Measurements from ENCODE around the gene MTCH2. TPM values are rescaled to one million over a fixed set of nuclear protein-coding genes. Genes with fewer than 3 reads are reported as not detected.

Gene MTCH2
- total and polyA plus RNA-seq, 2 donors (not counting 1 experiment from before 2014, with no cell fraction given), result 18.1 to 26.9 TPM

- no peak for ATAC-seq (ENCODE audit: low read depth)
- intact Hi-C loops (cut with micrococcal nuclease), result loop anchor here (1.0 to 5.0 kb wide), 4 partner anchors 13 to 310 kb away; partner anchors contain the start of genes FNBP4, MTCH2 and PTPMT1
- CTCF ChIA-PET, result interaction anchor here (0.5 to 2.2 kb wide), 4 partner anchors 12 to 287 kb away, joined by 3 to 7 read pairs (median 4); partner anchors contain the start of genes AGBL2 and PTPMT1
- Histone ChIP-seq H2AFZ (ENCODE audit: insufficient read depth, low read depth, low read length, poor library complexity, severe bottlenecking) (peak overlapping the region; percentile 90), H3K36me3 (replicated peaks in 1 of 2; ENCODE audit: control extremely low read depth in 1 of 2, control insufficient read depth in 1 of 2, extremely low read depth in 1 of 2, insufficient read depth in 2 of 2, low read length in 1 of 2) (peaks cover 0 to 52% of the 10 kb centered on the region in 2 experiments), H3K27me3 (replicated peaks in 1 of 4; ENCODE audit: control extremely low read depth in 1 of 4, control insufficient read depth in 3 of 4, insufficient read depth in 4 of 4, low read length in 3 of 4) (no peaks in the 10 kb centered on the region), H3K4me3 (ENCODE audit: control extremely low read depth in 1 of 5, extremely low read depth in 1 of 5, insufficient read depth in 1 of 5, low read depth in 2 of 5, low read length in 4 of 5) (peak overlapping the region in 2 of 5 experiments; percentile 87 to 91), H3K4me1 (ENCODE audit: control insufficient read depth in 2 of 2, insufficient read depth in 2 of 2, low read length in 2 of 2) (peaks cover 25 to 26% of the 10 kb centered on the region in 2 donors), H4K20me1 (ENCODE audit: control insufficient read depth, insufficient read depth, low read length, poor library complexity, severe bottlenecking) (peaks cover 9% of the 10 kb centered on the region), H3K9me3 (ENCODE audit: control extremely low read depth in 1 of 3, control insufficient read depth in 2 of 3, insufficient read depth in 1 of 3, low read length in 2 of 3) (no peaks in the 10 kb centered on the region), H3K27ac (ENCODE audit: low read length in 2 of 2) (no peak overlapping the region), H3K9ac (ENCODE audit: low read length) (peak overlapping the region; percentile 81), H3K79me2 (ENCODE audit: control insufficient read depth, insufficient read depth, low read length) (peaks cover 62% of the 10 kb centered on the region), H3K4me2 (replicated peaks; ENCODE audit: low read depth, low read length, poor library complexity, severe bottlenecking) (peak overlapping the region; percentile 85)
- H3K27ac Mint-ChIP-seq, result peak overlapping the region; percentile 41
- WGBS (ENCODE audit: insufficient coverage), result 92% methylated on average over 13 of the region's 13 CpGs
- TF ChIP-seq CTCF (IDR thresholded peaks at IDR 0.05) (no peak), EZH2 (IDR thresholded peaks at IDR 0.05; ENCODE audit: borderline replicate concordance, insufficient read depth, low read depth, low read length, poor library complexity, severe bottlenecking) (no peak)
- no peak for DNase-seq
- H3K27me3 Mint-ChIP-seq, result no peaks in the 10 kb centered on the region
- H3K4me1 Mint-ChIP-seq, result peaks cover 36% of the 10 kb centered on the region
- H3K4me3 Mint-ChIP-seq, result peak overlapping the region; percentile 96
- POLR2A ChIA-PET, result interaction anchor here (1.9 kb wide), 1 partner anchor 18 kb away, joined by 6 read pairs; no protein-coding TSS in a partner anchor
- no peaks in the 10 kb centered on the region for H3K9me3 Mint-ChIP-seq (ENCODE audit: insufficient read depth)
Measured at GRCh38 chr11:47577460-47578041, 64.8 kb downstream of the MTCH2 start.

GRCh38 chr11:47573321-47573720 lies 69.0 kb downstream of the MTCH2 start:
- DNase-seq (no peak), ATAC-seq (ENCODE audit: low read depth) (no peak)
- H3K27ac ChIP-seq (ENCODE audit: low read length in 2 of 2), result no peak overlapping the region
- H3K9me3 ChIP-seq (ENCODE audit: control extremely low read depth in 1 of 3, control insufficient read depth in 2 of 3, insufficient read depth in 1 of 3, low read length in 2 of 3), result no peaks in the 10 kb centered on the region
- peaks cover 7% of the 10 kb centered on the region for H4K20me1 ChIP-seq (ENCODE audit: control insufficient read depth, insufficient read depth, low read length, poor library complexity, severe bottlenecking)
- Mint-ChIP-seq H3K4me3 (no peak overlapping the region), H3K9me3 (ENCODE audit: insufficient read depth) (no peaks in the 10 kb centered on the region), H3K27me3 (no peaks in the 10 kb centered on the region), H3K27ac (no peak overlapping the region), H3K4me1 (peaks cover 18% of the 10 kb centered on the region)
- H3K4me3 ChIP-seq (ENCODE audit: control extremely low read depth in 1 of 5, extremely low read depth in 1 of 5, insufficient read depth in 1 of 5, low read depth in 2 of 5, low read length in 4 of 5), result no peak overlapping the region
- TF ChIP-seq CTCF (IDR thresholded peaks at IDR 0.05) (no peak), EZH2 (IDR thresholded peaks at IDR 0.05; ENCODE audit: borderline replicate concordance, insufficient read depth, low read depth, low read length, poor library complexity, severe bottlenecking) (no peak)
- CTCF ChIA-PET, result no interaction called here
- no peak overlapping the region for H3K9ac ChIP-seq (ENCODE audit: low read length)
- no peak overlapping the region for H3K4me2 ChIP-seq (replicated peaks; ENCODE audit: low read depth, low read length, poor library complexity, severe bottlenecking)
- 94% methylated on average over 11 of the region's 11 CpGs for WGBS (ENCODE audit: insufficient coverage)
- H3K27me3 ChIP-seq (replicated peaks in 1 of 4; ENCODE audit: control extremely low read depth in 1 of 4, control insufficient read depth in 3 of 4, insufficient read depth in 4 of 4, low read length in 3 of 4), result no peaks in the 10 kb centered on the region
- POLR2A ChIA-PET, result no interaction called here
- H3K36me3 ChIP-seq (replicated peaks in 1 of 2; ENCODE audit: control extremely low read depth in 1 of 2, control insufficient read depth in 1 of 2, extremely low read depth in 1 of 2, insufficient read depth in 2 of 2, low read length in 1 of 2), result peaks cover 0 to 59% of the 10 kb centered on the region in 2 experiments
- H3K4me1 ChIP-seq (ENCODE audit: control insufficient read depth in 2 of 2, insufficient read depth in 2 of 2, low read length in 2 of 2), result peaks cover 13% of the 10 kb centered on the region in 2 donors
- intact Hi-C loops (cut with micrococcal nuclease), result no loop called here
- no peak overlapping the region for H2AFZ ChIP-seq (ENCODE audit: insufficient read depth, low read depth, low read length, poor library complexity, severe bottlenecking)
- H3K79me2 ChIP-seq (ENCODE audit: control insufficient read depth, insufficient read depth, low read length), result peaks cover 54% of the 10 kb centered on the region
